Cardiac fibroblast (primary cell): ENCODE data around the gene ATXN1.

Source experiments
- DNase-seq, 2 donors: peaks; one replicate each; pipeline versions ENCODE4 v3.0.0 to v3.0.0-alpha.2; 2010; ENCODE audit warnings: low read depth in 2 of 2
- H3K4me3 ChIP-seq, 2 donors: replicated peaks in 1 of 2; 1 replicate in 1 of 2; 2 replicates in 1 of 2; pipeline ENCODE4 v1.5.1; 2011; ENCODE audit warnings: low read depth in 2 of 2, low read length in 2 of 2, mild to moderate bottlenecking in 2 of 2, moderate library complexity in 1 of 2
- CTCF ChIP-seq: IDR thresholded peaks from one replicate; pipeline ENCODE4 v1.5.1; 2011; ENCODE audit warnings: low read depth, mild to moderate bottlenecking, low read length, inconsistent platforms

Gene ATXN1

GRCh38 chr6:16511040-16511660 lies 250.1 kb downstream of the ATXN1 start:
- no peak overlapping the region for H3K4me3 ChIP-seq
- peak; percentile 66 for TF ChIP-seq CTCF
- peak; percentile 66 to 68 for DNase-seq

GRCh38 chr6:16510245-16510644 lies 251.0 kb downstream of the ATXN1 start:
- TF ChIP-seq CTCF: no peak
- no peak for DNase-seq
- H3K4me3 ChIP-seq: no peak overlapping the region

GRCh38 chr6:16508959-16509358 lies 252.3 kb downstream of the ATXN1 start:
- H3K4me3 ChIP-seq: no peak overlapping the region
- TF ChIP-seq CTCF: no peak
- no peak for DNase-seq

GRCh38 chr6:16505711-16506357 lies 255.4 kb downstream of the ATXN1 start:
- no peak overlapping the region for H3K4me3 ChIP-seq
- TF ChIP-seq CTCF: no peak
- peak; percentile 67 to 87 for DNase-seq

GRCh38 chr6:16504609-16505008 lies 256.7 kb downstream of the ATXN1 start:
- TF ChIP-seq CTCF: no peak

GRCh38 chr6:16503970-16504415 lies 257.3 kb downstream of the ATXN1 start:
- DNase-seq: no peak
- no peak for TF ChIP-seq CTCF

More at GRCh38 chr6:16504609-16505008, 256.7 kb downstream of the ATXN1 start:
- DNase-seq: no peak
- H3K4me3 ChIP-seq: no peak overlapping the region

More at GRCh38 chr6:16503970-16504415, 257.3 kb downstream of the ATXN1 start:
- H3K4me3 ChIP-seq: no peak overlapping the region
